ENCODE results near the gene TNFRSF18.

- TF ChIP-seq CTCF (IDR thresholded peaks at IDR 0.05; ENCODE audit: extremely low read depth in 1 of 2, insufficient read depth in 1 of 2, low read depth in 1 of 2, low read length in 2 of 2) (no peak), POLR2A (IDR thresholded peaks at IDR 0.05; ENCODE audit: low read depth, low read length) (no peak), EZH2 (IDR thresholded peaks at IDR 0.05; ENCODE audit: borderline replicate concordance, low read depth, low read length, severe bottlenecking) (no peak), FOS (IDR thresholded peaks at IDR 0.05; ENCODE audit: borderline replicate concordance, insufficient read depth, low read length) (no peak), MAX (IDR thresholded peaks at IDR 0.05; ENCODE audit: insufficient read depth, insufficient read length) (no peak), MYC (IDR thresholded peaks at IDR 0.05; ENCODE audit: low read depth, low read length) (no peak), POLR2AphosphoS5 (IDR thresholded peaks at IDR 0.05; ENCODE audit: insufficient read depth, low read depth, low read length) (no peak), JUN (IDR thresholded peaks at IDR 0.05; ENCODE audit: borderline replicate concordance, insufficient read depth, insufficient read length, low read depth) (no peak)
Measured at GRCh38 chr1:1171161-1171545, 35.2 kb downstream of the TNFRSF18 start.

Data from endothelial cell of umbilical vein (primary cell).